ENCODE measurements around the gene PLD3. TPM values are rescaled to one million over a fixed set of nuclear protein-coding genes. Genes with fewer than 3 reads are reported as not detected.
A peak's percentile ranks its signal among the peaks of the same experiment; 100 is the strongest.
"Not testable (repeated sequence)": the region's sequence is repeated elsewhere in the genome, so short reads cannot be mapped to it uniquely, and the experiment has no call there.

The PLD3 gene
- total RNA-seq, 1 experiment from 2014 or later = 141 TPM

DNA sequence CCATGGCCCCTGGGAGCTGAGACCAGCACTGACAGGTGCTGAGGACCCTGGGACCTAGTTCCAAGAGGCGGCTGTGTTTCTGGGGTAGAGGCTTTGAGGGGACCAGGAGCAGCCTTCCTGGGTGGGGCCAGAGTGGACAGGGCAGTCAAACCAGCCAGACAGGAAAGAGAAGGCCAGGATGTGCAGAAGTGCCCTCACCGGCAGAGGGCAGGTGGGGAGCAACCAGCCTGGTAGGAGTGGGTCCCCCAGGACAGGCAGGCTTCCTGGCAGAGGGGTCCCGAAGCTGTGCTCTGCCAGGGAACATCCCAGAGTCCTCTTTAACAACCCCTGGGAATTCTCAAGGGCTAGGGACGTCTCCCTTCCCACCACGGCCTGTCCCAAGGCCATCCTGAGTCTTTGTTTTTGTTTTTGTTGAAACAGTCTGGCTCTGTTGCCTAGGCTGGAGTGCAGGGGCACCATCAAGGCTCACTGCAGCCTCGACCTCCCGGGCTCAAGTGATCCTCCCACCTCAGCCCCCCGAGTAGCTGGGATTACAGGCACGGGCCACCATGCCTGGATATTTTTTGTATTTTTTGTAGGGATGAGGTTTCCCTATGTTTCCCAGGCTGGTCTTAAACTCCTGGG, 44.5 kb downstream of the PLD3 start:
- no peaks in the 10 kb centered on the region for H3K9me3 ChIP-seq
- no peaks in the 10 kb centered on the region for H3K36me3 ChIP-seq
- no peaks in the 10 kb centered on the region for H3K27me3 ChIP-seq
- DNase-seq = no peak
- H3K4me3 ChIP-seq = no peak overlapping the region

- DNase-seq = no peak
- H3K4me3 ChIP-seq = no peak overlapping the region
Measured at GRCh38 chr19:40393894-40394815, 45.7 kb downstream of the PLD3 start.

DNA sequence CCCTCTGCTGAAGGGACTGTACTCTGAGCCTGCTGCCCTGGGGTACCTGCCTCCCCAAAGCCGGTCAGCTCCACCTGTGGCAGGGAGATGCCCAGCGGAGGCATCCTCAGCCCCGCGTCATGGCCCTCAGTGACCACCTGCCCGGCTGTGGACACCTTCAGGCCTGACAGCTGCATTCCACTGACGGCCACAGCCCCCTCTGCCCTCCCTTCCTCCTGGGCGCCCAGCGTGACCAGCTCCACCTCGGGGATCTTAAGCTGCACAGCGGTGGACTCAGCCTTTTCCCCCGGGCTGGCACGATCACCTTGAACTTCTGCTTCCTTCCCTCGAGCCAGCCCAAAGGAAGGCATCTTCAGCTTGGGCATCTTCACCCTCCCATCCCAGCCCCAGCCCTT, 46.3 kb downstream of the PLD3 start:
- Histone ChIP-seq H3K27me3 (no peaks in the 10 kb centered on the region), H3K9me3 (no peaks in the 10 kb centered on the region), H3K4me3 (no peak overlapping the region), H3K36me3 (no peaks in the 10 kb centered on the region)
- no peak for DNase-seq

More at GRCh38 chr19:40393894-40394815, 45.7 kb downstream of the PLD3 start:
- no peaks in the 10 kb centered on the region for H3K27me3 ChIP-seq
- no peaks in the 10 kb centered on the region for H3K36me3 ChIP-seq
- no peaks in the 10 kb centered on the region for H3K9me3 ChIP-seq

DNA sequence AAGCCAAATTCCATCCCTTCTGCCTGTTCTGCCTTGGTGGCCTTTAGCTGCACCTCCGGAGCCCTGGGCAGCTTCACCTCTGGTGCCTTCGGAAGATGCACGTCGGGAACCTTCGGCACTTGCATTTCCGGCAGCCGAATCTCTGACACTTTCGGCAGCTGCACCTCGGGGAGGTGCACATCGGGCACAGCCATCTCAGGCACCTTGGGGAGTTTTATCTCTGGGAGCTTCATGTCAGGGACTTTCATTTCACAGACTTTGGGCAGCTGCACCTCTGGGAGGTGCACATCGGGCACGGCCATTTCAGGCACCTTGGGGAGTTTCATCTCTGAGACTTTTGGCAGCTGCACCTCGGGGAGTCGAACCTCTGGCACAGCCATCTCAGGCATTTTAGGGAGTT, 47.5 kb downstream of the PLD3 start:
- H3K4me3 ChIP-seq = no peak overlapping the region
- no peaks in the 10 kb centered on the region for H3K9me3 ChIP-seq
- no peaks in the 10 kb centered on the region for H3K36me3 ChIP-seq
- no peak for DNase-seq
- no peaks in the 10 kb centered on the region for H3K27me3 ChIP-seq

DNA sequence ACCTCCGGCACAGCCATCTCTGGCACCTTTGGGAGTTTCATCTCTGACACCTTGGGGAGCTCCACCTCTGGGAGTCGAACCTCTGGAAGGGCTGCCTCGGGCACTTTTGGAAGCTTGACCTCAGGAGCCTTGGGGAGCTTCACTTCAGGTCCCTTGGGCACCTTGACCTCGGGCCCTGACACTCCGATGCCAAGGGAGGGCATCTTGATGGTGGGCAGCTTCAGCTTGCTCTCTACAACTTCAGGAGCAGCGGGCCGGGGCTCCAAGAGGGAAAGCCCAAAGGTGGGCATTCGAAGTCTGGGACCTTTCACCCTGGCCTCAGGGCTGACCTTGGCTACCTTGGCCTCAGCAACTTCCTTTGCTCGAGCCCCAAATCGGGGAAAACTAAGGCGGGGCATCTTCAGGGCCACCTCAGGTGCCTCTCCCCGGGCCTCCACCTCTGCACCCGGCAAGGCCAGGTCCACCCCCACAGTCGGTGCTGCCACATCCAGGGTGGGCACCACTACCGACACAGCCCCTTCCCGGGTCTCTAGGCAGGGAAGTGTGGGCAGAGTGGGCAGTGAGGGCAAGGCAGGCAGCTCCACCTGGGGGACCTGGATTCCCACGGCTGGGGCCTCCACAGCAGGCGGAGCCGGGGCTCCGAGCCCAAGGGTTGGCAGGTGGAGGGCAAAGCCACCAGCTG, 48.5 kb downstream of the PLD3 start:
- no peak for DNase-seq
- Histone ChIP-seq H3K9me3 (no peaks in the 10 kb centered on the region), H3K27me3 (no peaks in the 10 kb centered on the region), H3K36me3 (no peaks in the 10 kb centered on the region), H3K4me3 (no peak overlapping the region)

DNA sequence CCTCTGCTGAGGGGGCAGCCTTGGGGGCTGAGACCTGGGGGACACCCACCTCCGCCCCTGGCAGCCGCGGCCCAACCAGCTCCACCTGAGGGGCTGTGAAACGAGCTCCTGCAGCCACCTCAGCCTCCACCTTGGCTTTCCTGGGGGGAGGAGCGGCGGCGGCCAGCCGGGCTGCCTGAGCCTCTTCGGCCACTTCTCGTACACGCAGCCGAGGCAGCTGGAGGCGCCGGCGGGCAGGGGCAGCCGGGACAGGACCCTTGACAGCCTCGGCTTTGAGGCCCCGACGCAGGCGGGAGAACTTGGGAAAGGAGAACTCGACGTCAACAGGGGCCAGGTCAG, 49.0 kb downstream of the PLD3 start:
- Histone ChIP-seq H3K36me3 (no peaks in the 10 kb centered on the region), H3K4me3 (no peak overlapping the region), H3K27me3 (no peaks in the 10 kb centered on the region), H3K9me3 (no peaks in the 10 kb centered on the region)
- no peak for DNase-seq

DNA sequence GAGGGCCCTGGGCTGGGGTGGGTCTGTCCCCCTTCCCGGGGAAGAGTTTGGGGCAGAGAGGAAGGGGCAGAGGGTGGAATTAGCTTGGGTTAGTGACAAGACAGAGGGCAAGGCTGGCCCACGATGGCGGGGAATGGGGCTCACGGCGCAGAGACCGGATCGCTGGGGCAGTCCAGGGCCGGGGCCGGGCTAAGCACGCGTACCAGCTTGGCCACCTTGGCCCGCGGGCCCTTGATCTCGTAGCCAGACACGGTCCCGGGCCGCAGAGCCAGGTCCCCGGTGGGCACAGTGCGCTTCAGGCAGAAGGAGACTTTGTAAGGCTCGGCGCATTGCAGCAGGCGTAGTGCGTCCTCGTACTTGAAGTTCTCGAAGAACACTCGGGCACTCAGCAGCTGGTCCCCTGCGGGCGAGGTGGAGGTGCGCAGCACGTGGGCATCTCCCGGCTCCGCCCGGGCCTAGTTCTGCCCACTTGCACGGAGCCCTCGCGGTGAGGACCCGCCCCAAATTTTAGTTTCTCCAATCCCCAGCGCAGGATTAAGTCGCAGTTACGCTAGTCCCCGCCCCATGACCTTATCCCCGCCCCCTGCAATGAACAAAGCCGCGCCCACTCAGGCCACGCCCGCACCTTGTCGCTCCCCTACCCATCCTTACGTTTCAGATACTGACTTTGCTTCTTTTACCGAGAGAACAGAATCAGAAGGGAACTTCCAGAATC, 50.1 kb downstream of the PLD3 start:
- no peaks in the 10 kb centered on the region for H3K27me3 ChIP-seq
- no peak overlapping the region for H3K4me3 ChIP-seq
- H3K36me3 ChIP-seq = no peaks in the 10 kb centered on the region
- no peaks in the 10 kb centered on the region for H3K9me3 ChIP-seq
- DNase-seq = no peak

- Histone ChIP-seq H3K4me3 (no peak overlapping the region), H3K27me3 (no peaks in the 10 kb centered on the region), H3K9me3 (no peaks in the 10 kb centered on the region), H3K36me3 (no peaks in the 10 kb centered on the region)
- no peak for DNase-seq
Measured at GRCh38 chr19:40400559-40400958, 52.1 kb downstream of the PLD3 start.

DNA sequence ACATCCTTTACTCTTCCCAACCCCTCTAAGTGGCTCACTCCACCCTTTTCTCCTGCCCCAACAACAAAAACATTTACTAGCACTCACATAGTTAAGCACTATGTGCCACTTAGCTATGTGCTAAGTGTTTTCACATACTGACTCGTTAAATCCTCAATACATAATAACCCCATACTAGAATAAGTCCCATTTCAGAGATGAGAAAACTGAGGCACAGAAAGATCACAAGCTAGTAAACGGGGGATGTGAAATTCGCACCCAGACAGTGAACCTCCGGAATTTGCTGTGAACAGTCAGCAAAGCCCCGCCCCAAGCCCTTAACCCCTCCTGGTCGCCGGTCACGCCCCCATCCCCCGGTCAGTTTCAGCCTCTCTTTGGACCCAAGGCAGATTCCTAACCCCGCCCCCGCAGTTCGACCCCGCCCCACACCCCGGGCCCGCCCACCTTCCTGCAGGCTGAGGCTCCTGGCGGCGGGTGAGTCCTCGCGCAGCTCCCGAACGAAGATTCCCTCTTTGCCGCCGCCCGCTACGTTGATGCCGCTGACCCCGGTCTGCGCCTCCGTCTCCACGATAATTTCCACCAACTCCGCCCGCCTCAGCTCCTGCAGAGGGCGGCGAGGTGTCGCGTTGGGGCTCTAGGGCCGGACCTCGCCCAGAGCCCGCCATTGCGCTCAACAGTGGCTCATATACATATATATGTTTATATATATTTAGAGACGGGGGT, 54.9 kb downstream of the PLD3 start:
- H3K36me3 ChIP-seq = no peaks in the 10 kb centered on the region
- no peaks in the 10 kb centered on the region for H3K9me3 ChIP-seq
- H3K27me3 ChIP-seq = no peaks in the 10 kb centered on the region
- peak; percentile 97 for DNase-seq
- peak overlapping the region; percentile 63 for H3K4me3 ChIP-seq

DNA sequence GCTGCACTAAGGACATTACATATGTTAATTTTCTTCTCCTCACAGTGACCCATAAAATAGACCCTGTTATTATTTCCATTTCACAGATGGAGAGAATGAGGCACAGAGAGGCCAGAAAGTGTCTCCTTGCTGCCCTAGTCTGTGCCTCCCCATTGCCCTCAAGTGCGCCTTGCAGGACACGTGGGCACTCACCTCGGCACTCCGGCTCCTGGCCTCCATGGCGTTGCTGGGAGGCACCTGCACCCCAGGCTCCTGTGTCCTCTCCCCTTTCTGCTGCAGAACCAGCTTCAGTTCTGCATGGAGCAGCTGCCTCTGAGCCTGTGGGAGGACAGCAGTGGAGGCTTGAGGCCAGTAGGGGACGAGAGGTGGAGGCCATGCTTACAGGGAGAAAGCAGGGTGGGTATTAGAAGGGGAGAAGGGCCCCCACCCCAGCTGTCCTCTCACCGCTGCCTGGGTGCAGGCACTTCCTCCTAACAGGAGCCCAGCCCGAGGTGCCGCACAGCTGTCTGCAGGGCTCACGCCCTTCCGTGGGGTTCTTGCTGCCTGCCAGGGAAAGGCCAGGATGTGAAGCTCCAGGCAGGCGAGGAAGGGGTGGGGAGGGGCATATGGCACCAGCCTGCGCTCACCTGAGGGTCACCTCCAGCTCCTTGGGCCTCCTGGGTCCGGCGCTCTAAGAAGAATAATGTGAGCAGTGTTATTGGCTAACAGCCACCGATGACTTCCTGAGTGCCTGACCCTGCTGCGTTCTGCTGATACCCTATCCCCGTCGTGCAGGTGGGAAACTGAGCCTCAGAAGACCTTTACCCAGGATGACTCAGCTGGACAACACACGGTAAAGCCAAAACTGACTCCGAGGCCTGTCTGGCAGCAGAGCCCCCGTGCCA, 59.5 kb downstream of the PLD3 start:
- no peak for DNase-seq

GRCh38 chr19:40408598-40408925, 60.1 kb downstream of the PLD3 start:
- not testable (repeated sequence) for H3K9me3 ChIP-seq, H3K4me3 ChIP-seq, H3K27me3 ChIP-seq, H3K36me3 ChIP-seq, DNase-seq

More for the DNA sequence above, 59.5 kb downstream of the PLD3 start:
- H3K9me3 ChIP-seq = no peaks in the 10 kb centered on the region
- no peaks in the 10 kb centered on the region for H3K36me3 ChIP-seq
- no peak overlapping the region for H3K4me3 ChIP-seq
- no peaks in the 10 kb centered on the region for H3K27me3 ChIP-seq

- H3K27me3 ChIP-seq = no peaks in the 10 kb centered on the region
- no peak overlapping the region for H3K4me3 ChIP-seq
- no peaks in the 10 kb centered on the region for H3K36me3 ChIP-seq
- no peaks in the 10 kb centered on the region for H3K9me3 ChIP-seq
- DNase-seq = no peak
Measured at GRCh38 chr19:40410030-40410389, 61.5 kb downstream of the PLD3 start.

GRCh38 chr19:40411125-40411842, 62.8 kb downstream of the PLD3 start:
- no peak for DNase-seq
- Histone ChIP-seq H3K4me3 (no peak overlapping the region), H3K9me3 (no peaks in the 10 kb centered on the region), H3K36me3 (no peaks in the 10 kb centered on the region), H3K27me3 (no peaks in the 10 kb centered on the region)

DNA sequence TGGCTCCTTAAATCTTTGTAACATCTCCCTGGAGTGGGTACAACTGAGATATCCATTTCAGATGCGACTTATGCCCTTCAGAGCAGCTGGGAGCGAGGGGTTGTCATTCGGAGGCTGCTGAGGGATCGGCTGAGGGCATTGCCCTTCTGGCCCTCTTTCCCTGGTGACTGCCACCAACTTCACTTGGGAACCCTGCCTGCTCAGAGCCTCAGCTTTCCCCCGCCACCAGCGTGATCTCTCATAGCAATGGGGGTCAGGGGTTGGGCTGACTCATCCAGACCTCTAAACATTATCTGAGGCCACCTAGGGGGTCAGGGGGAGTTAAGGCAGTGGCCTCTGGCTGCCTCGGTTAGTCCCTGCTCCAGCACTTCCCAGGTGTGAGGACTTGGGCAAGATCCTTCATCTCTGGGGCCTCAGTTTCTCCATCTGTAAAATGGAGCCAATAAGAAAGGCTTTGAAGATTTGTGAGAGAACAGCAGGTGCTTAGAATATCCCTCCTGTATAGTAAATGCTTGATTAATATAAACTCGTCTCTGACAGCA, 63.5 kb downstream of the PLD3 start:
- DNase-seq = no peak
- Histone ChIP-seq H3K4me3 (no peak overlapping the region), H3K9me3 (no peaks in the 10 kb centered on the region), H3K27me3 (no peaks in the 10 kb centered on the region), H3K36me3 (no peaks in the 10 kb centered on the region)

GRCh38 chr19:40412866-40413265, 64.4 kb downstream of the PLD3 start:
- no peak for DNase-seq
- no peaks in the 10 kb centered on the region for H3K9me3 ChIP-seq

More at GRCh38 chr19:40412866-40413265, 64.4 kb downstream of the PLD3 start:
- H3K27me3 ChIP-seq = no peaks in the 10 kb centered on the region
- no peak overlapping the region for H3K4me3 ChIP-seq
- H3K36me3 ChIP-seq = no peaks in the 10 kb centered on the region
